ENCODE results near the gene DLGAP1. TPM values are rescaled to one million over a fixed set of nuclear protein-coding genes. Genes with fewer than 3 reads are reported as not detected.
"Not testable (repeated sequence)": the region's sequence is repeated elsewhere in the genome, so short reads cannot be mapped to it uniquely, and the experiment has no call there.

DLGAP1 gene
- total RNA-seq (1 to 10 TPM in 1 of 2 donors, under 1 TPM in 1; 0.17 to 1.2 TPM), polyA plus RNA-seq (under 1 TPM in 1 of 2 donors, not detected in 1; 0.06 TPM)

DNA sequence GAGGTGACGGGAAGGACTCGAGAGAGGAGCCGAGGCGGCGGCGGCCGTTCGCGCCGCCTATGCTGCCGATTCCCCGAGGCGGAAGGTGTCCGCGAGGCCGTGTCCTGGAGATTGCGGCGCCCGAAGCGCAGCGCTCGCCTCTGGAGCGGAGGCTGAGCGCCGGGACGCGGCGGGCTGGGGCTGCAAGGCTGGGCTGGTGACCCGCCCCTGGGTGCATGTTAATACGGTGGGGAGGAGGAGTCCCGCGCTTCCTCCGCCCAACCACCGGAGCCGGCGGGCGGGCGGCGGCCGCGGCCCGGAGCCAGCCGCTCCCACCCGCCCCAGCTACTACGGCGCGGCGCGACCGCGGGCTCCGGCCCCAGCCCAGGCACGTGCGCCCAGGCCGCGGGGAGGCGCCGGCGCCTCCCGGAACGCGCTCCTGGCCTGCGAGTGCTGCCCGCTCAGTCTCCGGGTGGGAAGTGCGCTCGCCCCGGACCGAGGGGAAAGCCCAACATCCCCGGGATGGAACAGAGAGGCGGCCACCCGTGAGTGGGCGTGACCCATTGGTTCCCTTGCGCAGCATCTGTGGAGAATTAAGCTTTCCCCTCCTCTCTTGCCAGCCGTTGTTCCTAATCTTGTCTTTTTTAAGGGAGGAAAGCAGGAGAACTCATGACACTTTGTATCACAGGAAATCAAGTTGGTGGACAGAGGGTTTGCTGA lies at the start of gene DLGAP1:
Gene DLGAP1 (minus strand): TSS at position 195 of the 699 bp plus-strand sequence.
- TF ChIP-seq JUND (IDR thresholded peaks at IDR 0.05) (no peak), HNF4A (conservative IDR thresholded peaks at IDR 0.05) (no peak)
- TF ChIP-seq, protein P1, sequence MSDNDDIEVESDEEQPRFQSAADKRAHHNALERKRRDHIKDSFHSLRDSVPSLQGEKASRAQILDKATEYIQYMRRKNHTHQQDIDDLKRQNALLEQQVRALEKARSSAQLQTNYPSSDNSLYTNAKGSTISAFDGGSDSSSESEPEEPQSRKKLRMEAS (IDR thresholded peaks at IDR 0.05): no peak
- 3% methylated on average over 75 of the region's 75 CpGs for WGBS
- peak; percentile 68 for DNase-seq (ENCODE audit: low spot score)
- H3K36me3 ChIP-seq (ENCODE audit: control insufficient read depth in 4 of 4, insufficient read depth in 3 of 4, low read depth in 1 of 4, low read length in 3 of 4): no peaks in the 10 kb centered on the region
- H3K9me3 ChIP-seq (ENCODE audit: control insufficient read depth in 4 of 4, low read length in 3 of 4): no peaks in the 10 kb centered on the region
- H3K4me3 ChIP-seq (ENCODE audit: low read depth in 1 of 3, low read length in 3 of 3): peak within 1 kb of the TSS in 2 of 3 donors; percentile 32 to 55
- peaks cover 6 to 17% (median 17%) of the 10 kb centered on the region in 4 donors for H3K4me1 ChIP-seq (ENCODE audit: control insufficient read depth in 4 of 4, insufficient read depth in 4 of 4, low read length in 3 of 4)
- peaks cover 0 to 7% (median 4%) of the 10 kb centered on the region in 4 donors for H3K27me3 ChIP-seq (ENCODE audit: control insufficient read depth in 4 of 4, insufficient read depth in 4 of 4, low read length in 3 of 4)
- H3K27ac ChIP-seq (ENCODE audit: low read depth in 1 of 2, low read length in 2 of 2): no peak within 1 kb of the TSS
- H3K9ac ChIP-seq (ENCODE audit: low read depth in 1 of 2, low read length in 2 of 2): no peak within 1 kb of the TSS

DNA sequence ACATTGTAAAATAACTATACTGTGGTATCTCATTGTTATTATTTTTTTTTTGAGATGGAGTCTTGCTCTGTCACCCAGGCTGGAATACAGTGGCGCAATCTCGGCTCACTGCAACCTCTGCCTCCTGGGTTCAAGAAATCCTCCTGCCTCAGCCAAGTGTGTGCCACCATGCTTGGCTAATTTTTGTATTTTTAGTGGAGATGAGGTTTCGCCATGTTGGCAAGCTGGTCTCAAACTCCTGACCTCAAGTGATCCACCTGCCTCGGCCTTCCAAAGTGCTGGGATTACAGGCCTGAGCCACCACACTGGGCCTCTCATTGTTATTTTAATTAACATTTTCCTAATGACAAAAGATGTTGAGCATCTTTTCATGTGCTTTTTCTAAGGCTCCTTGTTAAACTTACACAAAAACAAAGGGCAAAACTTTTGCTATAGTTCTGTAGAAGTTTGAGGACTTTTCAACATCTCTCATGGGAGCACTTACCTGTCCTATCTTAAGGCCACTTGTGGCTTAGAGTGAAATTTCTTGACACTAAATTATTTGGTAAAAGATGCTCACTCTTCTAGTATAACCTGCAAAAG lies 39.7 kb upstream of the DLGAP1 start:
- not testable (repeated sequence) for H3K4me3 ChIP-seq (ENCODE audit: low read depth in 1 of 3, low read length in 3 of 3); H3K27me3 ChIP-seq (ENCODE audit: control insufficient read depth in 4 of 4, insufficient read depth in 4 of 4, low read length in 3 of 4); H3K9me3 ChIP-seq (ENCODE audit: control insufficient read depth in 4 of 4, low read length in 3 of 4); DNase-seq (ENCODE audit: low spot score); H3K36me3 ChIP-seq (ENCODE audit: control insufficient read depth in 4 of 4, insufficient read depth in 3 of 4, low read depth in 1 of 4, low read length in 3 of 4); H3K27ac ChIP-seq (ENCODE audit: low read depth in 1 of 2, low read length in 2 of 2); H3K9ac ChIP-seq (ENCODE audit: low read depth in 1 of 2, low read length in 2 of 2); H3K4me1 ChIP-seq (ENCODE audit: control insufficient read depth in 4 of 4, insufficient read depth in 4 of 4, low read length in 3 of 4)
- WGBS: 80% methylated on average over 4 of the region's 4 CpGs

DNA sequence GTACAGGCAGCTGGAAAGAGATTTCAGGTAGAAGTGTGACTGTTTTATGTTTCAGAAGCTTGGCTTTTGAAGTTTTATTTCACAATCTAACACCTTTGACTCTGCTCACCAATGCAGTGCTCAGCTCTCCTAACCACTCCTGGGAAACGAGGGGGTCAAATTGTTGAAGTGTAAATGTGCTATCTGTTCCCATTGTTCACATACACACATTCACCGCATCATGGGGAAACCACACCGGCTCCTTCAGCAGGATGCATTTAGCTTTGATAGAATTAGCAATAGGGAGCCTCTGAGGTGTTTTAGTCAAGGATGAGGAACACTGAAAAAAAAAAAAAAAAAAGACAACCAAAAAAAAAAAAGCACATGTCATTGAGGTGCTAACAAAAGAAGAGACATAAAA lies 13.4 kb upstream of the DLGAP1 start:
- WGBS: 34% methylated on average over 3 of the region's 3 CpGs
- no peak overlapping the region for H3K9ac ChIP-seq (ENCODE audit: low read depth in 1 of 2, low read length in 2 of 2)

More for the DNA sequence above, 13.4 kb upstream of the DLGAP1 start:
- H3K4me1 ChIP-seq (ENCODE audit: control insufficient read depth in 4 of 4, insufficient read depth in 4 of 4, low read length in 3 of 4): no peaks in the 10 kb centered on the region
- TF ChIP-seq, protein P2, sequence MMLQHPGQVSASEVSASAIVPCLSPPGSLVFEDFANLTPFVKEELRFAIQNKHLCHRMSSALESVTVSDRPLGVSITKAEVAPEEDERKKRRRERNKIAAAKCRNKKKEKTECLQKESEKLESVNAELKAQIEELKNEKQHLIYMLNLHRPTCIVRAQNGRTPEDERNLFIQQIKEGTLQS (IDR thresholded peaks at IDR 0.05): no peak
- TF ChIP-seq HNF4A (conservative IDR thresholded peaks at IDR 0.05) (no peak), TAF1 (conservative IDR thresholded peaks at IDR 0.05) (no peak), FOXA1 (IDR thresholded peaks at IDR 0.05) (no peak), RAD21 (IDR thresholded peaks at IDR 0.05) (no peak), FOXA2 (IDR thresholded peaks at IDR 0.05) (no peak), GABPA (IDR thresholded peaks at IDR 0.05 in 1 of 2, conservative IDR thresholded peaks at IDR 0.05 in 1 of 2) (no peak), SP1 (IDR thresholded peaks at IDR 0.05) (no peak), JUND (IDR thresholded peaks at IDR 0.05) (no peak), YY1 (IDR thresholded peaks at IDR 0.05) (no peak), RXRA (IDR thresholded peaks at IDR 0.05) (no peak), HNF4G (IDR thresholded peaks at IDR 0.05) (no peak), NR2F2 (IDR thresholded peaks at IDR 0.05) (no peak)
- TF ChIP-seq, protein P3, sequence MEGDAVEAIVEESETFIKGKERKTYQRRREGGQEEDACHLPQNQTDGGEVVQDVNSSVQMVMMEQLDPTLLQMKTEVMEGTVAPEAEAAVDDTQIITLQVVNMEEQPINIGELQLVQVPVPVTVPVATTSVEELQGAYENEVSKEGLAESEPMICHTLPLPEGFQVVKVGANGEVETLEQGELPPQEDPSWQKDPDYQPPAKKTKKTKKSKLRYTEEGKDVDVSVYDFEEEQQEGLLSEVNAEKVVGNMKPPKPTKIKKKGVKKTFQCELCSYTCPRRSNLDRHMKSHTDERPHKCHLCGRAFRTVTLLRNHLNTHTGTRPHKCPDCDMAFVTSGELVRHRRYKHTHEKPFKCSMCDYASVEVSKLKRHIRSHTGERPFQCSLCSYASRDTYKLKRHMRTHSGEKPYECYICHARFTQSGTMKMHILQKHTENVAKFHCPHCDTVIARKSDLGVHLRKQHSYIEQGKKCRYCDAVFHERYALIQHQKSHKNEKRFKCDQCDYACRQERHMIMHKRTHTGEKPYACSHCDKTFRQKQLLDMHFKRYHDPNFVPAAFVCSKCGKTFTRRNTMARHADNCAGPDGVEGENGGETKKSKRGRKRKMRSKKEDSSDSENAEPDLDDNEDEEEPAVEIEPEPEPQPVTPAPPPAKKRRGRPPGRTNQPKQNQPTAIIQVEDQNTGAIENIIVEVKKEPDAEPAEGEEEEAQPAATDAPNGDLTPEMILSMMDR (IDR thresholded peaks at IDR 0.05; ENCODE audit: low read depth, low read length, missing input control): no peak
- TF ChIP-seq, protein P1 (IDR thresholded peaks at IDR 0.05): no peak
- TF ChIP-seq, protein P4, sequence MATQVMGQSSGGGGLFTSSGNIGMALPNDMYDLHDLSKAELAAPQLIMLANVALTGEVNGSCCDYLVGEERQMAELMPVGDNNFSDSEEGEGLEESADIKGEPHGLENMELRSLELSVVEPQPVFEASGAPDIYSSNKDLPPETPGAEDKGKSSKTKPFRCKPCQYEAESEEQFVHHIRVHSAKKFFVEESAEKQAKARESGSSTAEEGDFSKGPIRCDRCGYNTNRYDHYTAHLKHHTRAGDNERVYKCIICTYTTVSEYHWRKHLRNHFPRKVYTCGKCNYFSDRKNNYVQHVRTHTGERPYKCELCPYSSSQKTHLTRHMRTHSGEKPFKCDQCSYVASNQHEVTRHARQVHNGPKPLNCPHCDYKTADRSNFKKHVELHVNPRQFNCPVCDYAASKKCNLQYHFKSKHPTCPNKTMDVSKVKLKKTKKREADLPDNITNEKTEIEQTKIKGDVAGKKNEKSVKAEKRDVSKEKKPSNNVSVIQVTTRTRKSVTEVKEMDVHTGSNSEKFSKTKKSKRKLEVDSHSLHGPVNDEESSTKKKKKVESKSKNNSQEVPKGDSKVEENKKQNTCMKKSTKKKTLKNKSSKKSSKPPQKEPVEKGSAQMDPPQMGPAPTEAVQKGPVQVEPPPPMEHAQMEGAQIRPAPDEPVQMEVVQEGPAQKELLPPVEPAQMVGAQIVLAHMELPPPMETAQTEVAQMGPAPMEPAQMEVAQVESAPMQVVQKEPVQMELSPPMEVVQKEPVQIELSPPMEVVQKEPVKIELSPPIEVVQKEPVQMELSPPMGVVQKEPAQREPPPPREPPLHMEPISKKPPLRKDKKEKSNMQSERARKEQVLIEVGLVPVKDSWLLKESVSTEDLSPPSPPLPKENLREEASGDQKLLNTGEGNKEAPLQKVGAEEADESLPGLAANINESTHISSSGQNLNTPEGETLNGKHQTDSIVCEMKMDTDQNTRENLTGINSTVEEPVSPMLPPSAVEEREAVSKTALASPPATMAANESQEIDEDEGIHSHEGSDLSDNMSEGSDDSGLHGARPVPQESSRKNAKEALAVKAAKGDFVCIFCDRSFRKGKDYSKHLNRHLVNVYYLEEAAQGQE (IDR thresholded peaks at IDR 0.05): no peak
- TF ChIP-seq, protein P5, sequence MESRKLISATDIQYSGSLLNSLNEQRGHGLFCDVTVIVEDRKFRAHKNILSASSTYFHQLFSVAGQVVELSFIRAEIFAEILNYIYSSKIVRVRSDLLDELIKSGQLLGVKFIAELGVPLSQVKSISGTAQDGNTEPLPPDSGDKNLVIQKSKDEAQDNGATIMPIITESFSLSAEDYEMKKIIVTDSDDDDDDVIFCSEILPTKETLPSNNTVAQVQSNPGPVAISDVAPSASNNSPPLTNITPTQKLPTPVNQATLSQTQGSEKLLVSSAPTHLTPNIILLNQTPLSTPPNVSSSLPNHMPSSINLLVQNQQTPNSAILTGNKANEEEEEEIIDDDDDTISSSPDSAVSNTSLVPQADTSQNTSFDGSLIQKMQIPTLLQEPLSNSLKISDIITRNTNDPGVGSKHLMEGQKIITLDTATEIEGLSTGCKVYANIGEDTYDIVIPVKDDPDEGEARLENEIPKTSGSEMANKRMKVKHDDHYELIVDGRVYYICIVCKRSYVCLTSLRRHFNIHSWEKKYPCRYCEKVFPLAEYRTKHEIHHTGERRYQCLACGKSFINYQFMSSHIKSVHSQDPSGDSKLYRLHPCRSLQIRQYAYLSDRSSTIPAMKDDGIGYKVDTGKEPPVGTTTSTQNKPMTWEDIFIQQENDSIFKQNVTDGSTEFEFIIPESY (IDR thresholded peaks at IDR 0.05): no peak
- DNase-seq (ENCODE audit: low spot score): no peak
- no peaks in the 10 kb centered on the region for H3K36me3 ChIP-seq (ENCODE audit: control insufficient read depth in 4 of 4, insufficient read depth in 3 of 4, low read depth in 1 of 4, low read length in 3 of 4)
- no peak overlapping the region for H3K4me3 ChIP-seq (ENCODE audit: low read depth in 1 of 3, low read length in 3 of 3)
- no peaks in the 10 kb centered on the region for H3K27me3 ChIP-seq (ENCODE audit: control insufficient read depth in 4 of 4, insufficient read depth in 4 of 4, low read length in 3 of 4)
- H3K9me3 ChIP-seq (ENCODE audit: control insufficient read depth in 4 of 4, low read length in 3 of 4): no peaks in the 10 kb centered on the region
- no peak overlapping the region for H3K27ac ChIP-seq (ENCODE audit: low read depth in 1 of 2, low read length in 2 of 2)

Measured in liver (tissue), 9 donors.